ENCODE results near the gene CYP1A1.

The CYP1A1 gene, protein sequence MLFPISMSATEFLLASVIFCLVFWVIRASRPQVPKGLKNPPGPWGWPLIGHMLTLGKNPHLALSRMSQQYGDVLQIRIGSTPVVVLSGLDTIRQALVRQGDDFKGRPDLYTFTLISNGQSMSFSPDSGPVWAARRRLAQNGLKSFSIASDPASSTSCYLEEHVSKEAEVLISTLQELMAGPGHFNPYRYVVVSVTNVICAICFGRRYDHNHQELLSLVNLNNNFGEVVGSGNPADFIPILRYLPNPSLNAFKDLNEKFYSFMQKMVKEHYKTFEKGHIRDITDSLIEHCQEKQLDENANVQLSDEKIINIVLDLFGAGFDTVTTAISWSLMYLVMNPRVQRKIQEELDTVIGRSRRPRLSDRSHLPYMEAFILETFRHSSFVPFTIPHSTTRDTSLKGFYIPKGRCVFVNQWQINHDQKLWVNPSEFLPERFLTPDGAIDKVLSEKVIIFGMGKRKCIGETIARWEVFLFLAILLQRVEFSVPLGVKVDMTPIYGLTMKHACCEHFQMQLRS

DNA sequence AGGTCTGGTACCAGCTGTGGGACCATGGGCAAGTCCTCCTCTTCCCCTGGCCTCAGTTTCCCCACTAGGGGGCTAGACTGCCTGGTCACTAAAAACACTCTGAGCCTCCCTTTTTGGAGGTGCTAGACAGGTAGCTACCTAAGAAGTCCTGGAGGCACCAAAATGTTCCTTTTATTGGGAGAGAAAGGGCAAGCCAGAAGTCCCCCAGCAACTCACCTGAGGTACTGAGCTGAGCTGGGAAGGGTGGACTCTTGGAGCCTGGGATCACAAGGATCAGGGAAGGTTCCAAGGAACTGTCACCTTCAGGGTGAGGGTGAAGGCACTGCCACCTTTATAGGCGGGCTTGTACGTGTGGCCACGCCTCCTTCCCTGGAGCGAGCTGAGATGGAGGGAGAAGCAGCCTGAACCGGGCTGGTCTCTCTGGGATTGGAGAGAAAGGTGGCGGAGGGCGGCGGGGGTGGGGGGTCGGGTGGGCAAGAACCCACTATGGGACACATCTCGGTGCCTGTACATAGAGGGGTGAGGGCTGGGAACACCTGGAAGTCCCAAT, at the start of gene CYP1A1:
TSS of gene CYP1A1 (minus strand) at position 304 of the 550 bp plus-strand sequence. CDS start 2,431 bp downstream, outside the sequence.
- no peak for DNase-seq (ENCODE audit: low read depth)
- TF ChIP-seq, protein P1, sequence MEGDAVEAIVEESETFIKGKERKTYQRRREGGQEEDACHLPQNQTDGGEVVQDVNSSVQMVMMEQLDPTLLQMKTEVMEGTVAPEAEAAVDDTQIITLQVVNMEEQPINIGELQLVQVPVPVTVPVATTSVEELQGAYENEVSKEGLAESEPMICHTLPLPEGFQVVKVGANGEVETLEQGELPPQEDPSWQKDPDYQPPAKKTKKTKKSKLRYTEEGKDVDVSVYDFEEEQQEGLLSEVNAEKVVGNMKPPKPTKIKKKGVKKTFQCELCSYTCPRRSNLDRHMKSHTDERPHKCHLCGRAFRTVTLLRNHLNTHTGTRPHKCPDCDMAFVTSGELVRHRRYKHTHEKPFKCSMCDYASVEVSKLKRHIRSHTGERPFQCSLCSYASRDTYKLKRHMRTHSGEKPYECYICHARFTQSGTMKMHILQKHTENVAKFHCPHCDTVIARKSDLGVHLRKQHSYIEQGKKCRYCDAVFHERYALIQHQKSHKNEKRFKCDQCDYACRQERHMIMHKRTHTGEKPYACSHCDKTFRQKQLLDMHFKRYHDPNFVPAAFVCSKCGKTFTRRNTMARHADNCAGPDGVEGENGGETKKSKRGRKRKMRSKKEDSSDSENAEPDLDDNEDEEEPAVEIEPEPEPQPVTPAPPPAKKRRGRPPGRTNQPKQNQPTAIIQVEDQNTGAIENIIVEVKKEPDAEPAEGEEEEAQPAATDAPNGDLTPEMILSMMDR (IDR thresholded peaks at IDR 0.05; ENCODE audit: control insufficient read depth, insufficient read depth, low read depth, low read length, missing control alignments): no peak
- peak within 1 kb of the TSS; percentile 50 for H3K4me3 ChIP-seq (ENCODE audit: control insufficient read depth, low read depth, low read length)

- H3K4me3 ChIP-seq (ENCODE audit: control insufficient read depth, low read depth, low read length): no peak overlapping the region
- TF ChIP-seq, protein P1 (IDR thresholded peaks at IDR 0.05; ENCODE audit: control insufficient read depth, insufficient read depth, low read depth, low read length, missing control alignments): no peak
- no peak for DNase-seq (ENCODE audit: low read depth)
Measured at GRCh38 chr15:74773731-74774252, 48.5 kb upstream of the CYP1A1 start.

- no peak for DNase-seq (ENCODE audit: low read depth)
- TF ChIP-seq, protein P1 (IDR thresholded peaks at IDR 0.05; ENCODE audit: control insufficient read depth, insufficient read depth, low read depth, low read length, missing control alignments): no peak
- no peak overlapping the region for H3K4me3 ChIP-seq (ENCODE audit: control insufficient read depth, low read depth, low read length)
Measured at GRCh38 chr15:74773329-74773728, 48.0 kb upstream of the CYP1A1 start.

DNA sequence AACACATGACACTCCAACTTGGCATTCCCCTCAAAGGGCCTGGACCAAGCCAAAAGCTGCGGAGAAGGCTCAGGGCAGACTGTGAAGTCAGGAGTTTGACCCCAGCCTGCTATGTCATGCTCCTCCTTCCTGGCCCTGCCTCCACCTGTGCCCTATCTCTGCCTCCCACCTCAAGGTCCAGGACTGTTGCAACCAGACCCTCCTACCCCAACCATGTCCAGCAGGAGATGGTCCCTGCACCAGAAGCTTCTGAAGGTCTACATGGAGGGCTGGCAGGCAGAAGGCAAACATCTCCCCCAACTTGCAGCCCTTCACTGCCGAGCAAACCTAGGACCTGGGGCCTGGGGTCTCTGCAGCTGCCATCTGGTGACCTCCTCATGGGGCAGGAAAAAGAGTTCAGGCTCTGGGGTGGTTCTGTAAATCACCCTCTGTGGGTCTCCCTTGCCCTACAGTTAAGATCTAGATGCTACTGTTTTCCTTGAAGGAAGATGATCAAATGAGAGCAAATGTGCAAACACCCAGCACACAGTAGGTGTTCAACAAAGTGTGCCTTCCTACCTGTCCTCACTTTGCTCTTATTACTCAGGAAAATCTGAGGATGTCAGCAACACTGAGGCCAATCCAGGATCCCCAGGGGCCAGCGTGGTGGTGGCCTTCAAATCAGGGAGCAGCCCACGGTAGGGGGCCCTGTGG, 45.0 kb upstream of the CYP1A1 start:
- TF ChIP-seq, protein P1 (IDR thresholded peaks at IDR 0.05; ENCODE audit: control insufficient read depth, insufficient read depth, low read depth, low read length, missing control alignments): no peak
- no peak overlapping the region for H3K4me3 ChIP-seq (ENCODE audit: control insufficient read depth, low read depth, low read length)
- DNase-seq (ENCODE audit: low read depth): no peak

- no peak for DNase-seq (ENCODE audit: low read depth)
- TF ChIP-seq, protein P1 (IDR thresholded peaks at IDR 0.05; ENCODE audit: control insufficient read depth, insufficient read depth, low read depth, low read length, missing control alignments): no peak
- H3K4me3 ChIP-seq (ENCODE audit: control insufficient read depth, low read depth, low read length): no peak overlapping the region
Measured at GRCh38 chr15:74769463-74770025, 44.2 kb upstream of the CYP1A1 start.

GRCh38 chr15:74768771-74769342, 43.5 kb upstream of the CYP1A1 start:
- no peak for DNase-seq (ENCODE audit: low read depth)
- TF ChIP-seq, protein P1 (IDR thresholded peaks at IDR 0.05; ENCODE audit: control insufficient read depth, insufficient read depth, low read depth, low read length, missing control alignments): peak; percentile 75
- no peak overlapping the region; the same call in 1 of the 2 replicates for H3K4me3 ChIP-seq (ENCODE audit: control insufficient read depth, low read depth, low read length)
